Amygdala (tissue), 56 donors: ENCODE results near the gene EYA2.
A peak's percentile ranks its signal among the peaks of the same experiment; 100 is the strongest.
"Not testable (repeated sequence)": the region's sequence is repeated elsewhere in the genome, so short reads cannot be mapped to it uniquely, and the experiment has no call there.

Experiments
- DNase-seq, 56 donors: peaks; one replicate each; lab custom pipeline; 2025; lab: John Stamatoyannopoulos, UW

EYA2 gene

DNA sequence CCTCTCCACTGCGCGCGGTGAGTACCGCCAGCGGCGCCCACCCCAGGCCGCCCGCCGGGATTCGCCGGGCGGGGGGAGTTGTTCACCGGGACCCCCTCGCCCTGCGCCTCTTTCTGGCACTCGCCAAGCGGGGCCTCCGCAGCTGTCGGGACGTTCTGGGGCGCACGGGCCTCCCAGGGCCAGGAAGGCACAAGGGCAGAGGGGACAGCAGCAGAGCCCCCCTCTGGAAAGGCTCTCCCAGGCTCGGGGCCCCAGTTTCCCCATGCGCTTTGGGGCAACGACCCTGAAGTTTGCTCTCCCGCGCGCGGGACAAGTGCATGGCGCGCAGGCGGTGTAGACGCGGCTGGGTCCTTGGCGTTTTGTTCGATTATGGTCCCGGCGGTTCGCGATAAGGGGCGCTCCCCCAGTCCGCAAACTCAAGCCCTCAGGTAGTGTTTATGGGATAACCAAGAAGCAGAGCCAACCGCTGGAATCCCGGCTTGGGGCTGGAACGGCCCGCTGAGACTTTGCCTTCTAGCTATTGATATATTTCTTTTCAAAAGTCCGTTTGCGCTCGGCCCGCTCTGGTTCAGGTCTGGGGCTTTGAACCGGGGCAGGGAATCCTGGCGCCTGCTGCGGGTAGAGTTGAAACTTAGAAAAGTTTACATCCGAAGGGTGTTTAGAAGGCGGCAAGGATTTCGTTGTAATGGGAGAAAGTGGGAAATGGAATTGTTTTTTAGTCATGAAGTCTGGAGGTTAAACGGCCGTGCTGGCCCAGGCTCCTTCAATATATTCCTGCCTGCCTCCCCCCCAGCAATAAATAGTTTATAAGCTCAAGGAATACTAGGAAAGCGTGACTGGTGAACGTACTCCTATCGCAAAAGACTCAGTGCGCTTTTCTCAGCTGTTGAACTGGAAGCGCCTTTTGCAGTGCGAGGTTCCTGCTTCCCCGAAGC is 595 bp downstream of the EYA2 start:
- peak in 2 of 56 donors; percentile 10 to 20 for DNase-seq

- no peak for DNase-seq
Measured at GRCh38 chr20:46895906-46896242, 1.2 kb downstream of the EYA2 start.

DNA sequence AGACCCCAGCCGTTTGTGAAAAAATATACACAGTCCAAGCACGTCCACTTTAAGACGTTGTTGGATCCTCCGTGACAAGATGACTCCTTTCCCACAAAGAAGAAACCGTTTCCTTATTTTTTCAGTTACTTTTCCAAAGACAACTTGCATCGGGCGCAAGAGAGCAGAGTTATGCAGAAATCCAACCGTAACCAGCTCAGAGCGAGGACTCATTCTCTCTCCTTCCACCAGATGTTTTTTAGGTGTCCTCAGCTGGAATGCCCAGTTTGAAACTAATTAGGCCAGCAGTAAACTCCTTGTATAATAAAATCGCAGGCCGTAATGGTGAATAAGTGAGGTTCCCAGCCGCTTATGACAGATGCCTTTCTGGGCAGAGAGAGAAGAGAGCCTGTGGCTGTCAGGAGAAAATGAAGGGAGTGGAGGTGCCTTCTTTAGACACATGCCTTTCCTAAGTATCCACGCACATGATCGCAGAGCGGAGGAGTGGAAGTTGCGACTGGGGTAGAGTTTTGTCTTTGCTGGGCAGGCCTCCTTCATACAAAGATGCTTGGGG is 2.8 kb downstream of the EYA2 start:
- no peak for DNase-seq

DNA sequence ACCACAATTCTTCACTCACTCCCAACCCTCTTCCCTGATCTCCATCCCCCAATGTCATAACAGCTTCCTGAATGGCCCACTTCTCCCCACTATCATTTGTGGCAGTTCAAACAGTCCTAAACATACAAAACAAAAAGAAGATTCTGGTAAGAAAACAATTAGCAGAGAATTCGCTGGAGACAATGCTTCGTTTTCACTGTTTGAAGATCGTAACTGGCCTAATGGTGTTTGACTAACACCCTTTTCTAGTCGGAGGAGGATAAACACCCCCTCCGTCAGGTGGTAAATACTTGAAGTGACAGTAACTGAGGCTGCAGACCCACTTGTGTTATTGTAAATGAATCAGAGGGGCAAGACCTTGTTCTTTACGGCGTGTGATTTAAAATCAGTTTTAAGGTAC is 3.8 kb downstream of the EYA2 start:
- no peak for DNase-seq

GRCh38 chr20:46899621-46900020 is 5.0 kb downstream of the EYA2 start:
- no peak for DNase-seq

- DNase-seq = no peak
Measured at GRCh38 chr20:46900086-46900485, 5.4 kb downstream of the EYA2 start.

DNA sequence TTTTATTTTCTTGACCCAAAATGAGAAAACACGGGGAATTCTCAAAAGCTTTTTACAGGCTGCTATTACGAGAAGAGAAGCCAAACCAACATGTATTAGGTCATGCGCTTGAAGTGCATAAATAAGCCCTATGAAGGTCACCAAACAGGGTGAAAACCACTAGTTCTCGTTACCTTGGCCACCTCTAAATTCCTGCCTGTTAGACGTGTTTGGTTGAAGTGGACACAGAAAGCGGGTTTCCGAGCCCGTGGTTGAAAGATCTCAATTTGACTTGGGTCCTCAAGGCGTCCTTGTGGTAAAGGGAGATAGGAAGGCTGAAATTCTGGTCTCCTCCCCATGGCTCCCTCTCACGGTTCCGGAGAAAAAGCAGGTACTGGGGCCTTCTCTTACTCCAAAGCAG is 6.2 kb downstream of the EYA2 start:
- DNase-seq = no peak

GRCh38 chr20:46901638-46902037 is 7.0 kb downstream of the EYA2 start:
- no peak for DNase-seq

DNA sequence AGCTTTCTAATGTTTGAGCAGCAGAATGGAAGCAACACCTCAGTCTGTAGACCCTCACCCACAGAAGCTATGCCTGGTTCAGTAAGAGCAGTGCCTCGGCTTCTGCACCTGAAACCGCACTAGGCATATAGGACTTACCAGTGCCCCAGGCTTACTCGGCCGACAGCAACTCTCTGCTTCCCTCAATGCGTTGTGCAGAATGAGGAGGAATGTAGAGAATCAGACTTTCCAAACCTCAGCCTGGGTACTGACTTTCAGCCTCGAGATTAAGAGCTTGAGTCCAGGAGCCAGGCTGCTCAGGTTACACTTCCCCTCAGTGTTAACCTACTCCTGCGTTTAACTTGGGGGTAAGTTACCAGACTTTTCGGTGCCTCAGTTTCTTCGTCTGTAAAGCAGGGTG is 8.6 kb downstream of the EYA2 start:
- DNase-seq = no peak

- DNase-seq = no peak
Measured at GRCh38 chr20:46903937-46904336, 9.3 kb downstream of the EYA2 start.

GRCh38 chr20:46905364-46906125 is 10.9 kb downstream of the EYA2 start:
- no peak for DNase-seq

GRCh38 chr20:46913329-46914044 is 18.8 kb downstream of the EYA2 start:
- no peak for DNase-seq

DNA sequence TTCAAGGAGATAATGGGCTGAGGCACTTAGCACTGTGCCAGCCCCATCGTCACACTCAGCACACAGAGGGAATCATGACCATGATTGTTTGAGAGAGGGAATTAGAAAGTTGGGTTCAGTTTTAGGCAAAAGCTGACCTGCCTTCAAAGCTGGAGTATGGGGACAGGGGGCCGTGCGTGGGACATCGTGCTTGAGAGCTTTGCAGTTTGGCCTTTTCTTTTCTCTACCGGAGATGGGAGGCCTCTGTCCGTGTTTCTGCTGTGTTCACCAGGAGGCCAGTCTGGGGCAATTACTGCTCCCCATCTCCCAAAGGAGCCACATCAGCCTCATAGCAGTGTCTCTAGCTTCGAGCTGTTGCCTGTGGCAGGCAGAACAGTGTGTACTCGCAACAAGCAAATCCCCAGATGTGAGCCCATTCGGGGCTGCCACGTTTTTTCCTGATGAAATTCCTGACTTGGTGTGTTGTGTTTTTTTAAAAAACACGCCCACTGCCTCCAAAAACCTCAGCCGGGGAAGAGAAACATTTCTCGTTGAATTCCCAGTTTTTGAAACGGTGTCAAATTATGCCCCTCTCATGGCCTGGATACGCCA is 20.2 kb downstream of the EYA2 start:
- DNase-seq = no peak

DNA sequence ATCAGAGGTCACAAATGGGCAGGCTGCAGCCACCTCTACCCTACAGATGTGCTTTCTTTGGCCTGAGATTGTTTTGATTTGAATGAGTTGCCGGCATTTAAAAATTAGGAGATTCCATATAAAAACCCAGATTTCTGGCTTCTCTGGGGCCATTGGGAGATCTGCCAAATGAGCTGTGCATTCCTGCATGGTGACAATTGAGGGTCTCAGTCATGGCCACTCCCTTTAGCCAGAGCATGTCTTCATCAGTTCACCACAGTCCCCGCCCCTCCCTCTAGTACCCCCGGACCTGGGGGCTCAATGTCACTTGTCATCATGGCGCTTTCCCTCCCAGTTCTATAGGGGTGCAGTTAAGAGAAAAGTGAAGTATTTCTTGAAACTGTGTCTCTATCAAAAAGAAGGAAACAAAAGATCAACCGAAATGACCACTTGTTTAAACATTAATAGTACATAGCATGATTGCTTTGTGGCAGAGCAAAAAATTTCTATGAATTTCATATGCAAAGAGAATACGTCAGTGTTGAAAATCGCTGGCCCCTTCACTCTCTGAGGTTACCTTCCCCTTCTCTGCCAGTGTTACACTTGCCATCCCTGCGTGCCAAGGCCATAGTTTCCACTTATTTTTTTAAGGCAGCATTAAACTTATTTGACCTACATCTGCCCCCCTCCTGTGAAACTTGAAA is 21.1 kb downstream of the EYA2 start:
- DNase-seq = no peak

GRCh38 chr20:46916258-46916603 is 21.6 kb downstream of the EYA2 start:
- DNase-seq = no peak

DNA sequence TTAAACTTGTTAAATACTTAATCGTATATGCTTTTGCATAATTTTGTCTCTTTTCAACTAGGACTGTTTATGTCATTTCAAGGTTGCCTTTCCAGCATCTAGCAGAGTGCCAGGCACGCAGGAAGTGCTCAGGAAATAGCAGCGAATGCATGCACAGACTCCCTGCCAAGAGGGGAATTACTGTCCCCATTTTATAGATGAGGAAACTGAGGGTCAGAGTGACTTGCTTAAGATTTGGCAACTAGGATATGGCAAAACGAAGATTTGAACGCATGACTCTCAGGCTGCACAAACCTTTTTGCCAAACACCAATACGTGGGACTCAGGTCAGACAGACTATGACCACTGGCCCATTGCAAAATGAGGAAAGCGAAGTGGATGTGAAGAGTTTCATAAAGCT is 22.5 kb downstream of the EYA2 start:
- DNase-seq = no peak

DNA sequence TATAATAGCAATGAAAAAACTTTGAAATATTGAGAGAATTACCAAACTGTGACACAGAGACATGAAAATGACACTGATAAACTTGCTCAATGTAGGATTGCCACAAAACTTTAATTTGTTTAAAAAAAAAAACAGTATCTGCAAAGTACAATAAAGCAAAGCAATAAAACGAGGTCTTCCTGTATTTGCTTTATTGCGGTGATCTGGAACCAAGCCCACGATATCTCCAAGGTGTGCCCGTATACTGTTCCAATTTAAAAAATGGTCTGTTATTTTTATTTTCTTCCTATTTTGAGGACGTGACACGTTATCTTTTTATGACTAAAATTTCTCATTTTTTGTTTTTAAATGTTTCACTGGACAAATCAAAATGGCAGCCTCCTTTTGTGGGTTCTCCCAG is 25.5 kb downstream of the EYA2 start:
- DNase-seq = no peak

- not testable (repeated sequence) for DNase-seq
Measured at GRCh38 chr20:46922841-46923240, 28.2 kb downstream of the EYA2 start.

DNA sequence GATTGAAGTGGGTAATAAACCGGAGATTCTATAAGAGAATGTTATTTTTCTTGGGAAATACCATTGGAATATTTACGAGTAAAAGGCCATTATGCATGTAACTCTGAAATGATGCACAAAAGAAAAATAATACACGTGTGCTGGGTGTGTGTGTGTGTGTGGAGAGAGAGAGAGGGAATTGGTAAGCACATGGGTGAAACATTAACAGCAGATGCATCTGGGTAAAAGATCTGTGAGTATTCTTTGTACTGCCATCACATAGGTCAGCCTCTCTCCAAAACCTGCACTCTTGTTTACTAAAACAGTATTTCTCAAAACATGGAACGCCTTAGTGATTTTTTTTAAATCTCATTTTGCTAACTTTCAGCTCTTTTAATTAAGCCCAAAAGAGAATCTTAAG is 28.9 kb downstream of the EYA2 start:
- no peak for DNase-seq

DNA sequence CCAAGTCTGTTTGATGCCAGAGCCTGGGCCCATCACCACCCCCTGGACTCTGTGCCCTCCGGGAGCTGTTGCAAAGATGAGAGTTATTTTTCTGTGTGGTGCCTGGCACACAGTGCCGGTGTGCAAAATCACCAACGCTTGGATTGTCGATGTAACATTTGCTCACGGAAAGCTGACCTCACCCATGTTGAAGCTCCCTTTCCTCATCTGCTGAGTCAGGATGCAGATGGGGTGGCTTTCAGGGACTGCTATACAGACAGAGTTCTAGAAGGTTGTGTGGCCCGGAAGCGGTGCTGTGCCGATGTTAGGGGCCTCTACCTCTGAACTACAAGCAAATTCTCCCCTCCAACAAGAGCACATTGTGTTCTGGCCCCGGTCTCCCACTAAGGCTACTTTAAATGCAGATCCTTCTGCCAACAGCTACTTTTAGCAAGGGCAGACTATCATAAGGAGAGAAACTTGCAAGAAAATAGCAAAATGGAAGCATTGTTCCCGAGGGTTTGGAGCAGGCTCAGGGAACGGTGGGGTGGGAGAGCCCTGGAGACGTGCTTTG is 34.0 kb downstream of the EYA2 start:
- peak in 45 of 56 donors; percentile 4 to 80 (median 27) for DNase-seq
